Stomach smooth muscle (tissue), 2 donors: ENCODE measurements around the gene FBXO47.

Experiments
- H3K27ac ChIP-seq: one replicate; pipeline ENCODE4 v1.7.0; 2013; ENCODE audit warnings: mild to moderate bottlenecking, low read length, inconsistent platforms
- H3K27me3 ChIP-seq, 2 donors: one replicate each; pipeline ENCODE4 v1.7.0; 2013; ENCODE audit warnings: low read length in 2 of 2; ENCODE audit not compliant: insufficient read depth in 2 of 2, control insufficient read depth in 1 of 2
- H3K36me3 ChIP-seq, 2 donors: one replicate each; pipeline ENCODE4 v1.7.0; 2013; ENCODE audit warnings: low read length in 2 of 2; ENCODE audit not compliant: control insufficient read depth in 2 of 2, insufficient read depth in 2 of 2
- H3K4me1 ChIP-seq: one replicate; pipeline ENCODE4 v1.7.0; 2013; ENCODE audit warnings: low read length; ENCODE audit not compliant: control insufficient read depth, insufficient read depth
- H3K4me3 ChIP-seq, 2 donors: one replicate each; pipeline ENCODE4 v1.7.0; 2013; ENCODE audit warnings: low read length in 2 of 2
- H3K9ac ChIP-seq, 2 donors: one replicate each; pipeline ENCODE4 v1.7.0; 2013; ENCODE audit warnings: low read length in 2 of 2, mild to moderate bottlenecking in 1 of 2
- H3K9me3 ChIP-seq, 2 donors: one replicate each; pipeline ENCODE4 v1.7.0; 2013; ENCODE audit warnings: low read length in 2 of 2; ENCODE audit not compliant: control insufficient read depth in 2 of 2
- donor health status: healthy.
- donor health status: Pancreatic carcinoma.

FBXO47 gene

DNA sequence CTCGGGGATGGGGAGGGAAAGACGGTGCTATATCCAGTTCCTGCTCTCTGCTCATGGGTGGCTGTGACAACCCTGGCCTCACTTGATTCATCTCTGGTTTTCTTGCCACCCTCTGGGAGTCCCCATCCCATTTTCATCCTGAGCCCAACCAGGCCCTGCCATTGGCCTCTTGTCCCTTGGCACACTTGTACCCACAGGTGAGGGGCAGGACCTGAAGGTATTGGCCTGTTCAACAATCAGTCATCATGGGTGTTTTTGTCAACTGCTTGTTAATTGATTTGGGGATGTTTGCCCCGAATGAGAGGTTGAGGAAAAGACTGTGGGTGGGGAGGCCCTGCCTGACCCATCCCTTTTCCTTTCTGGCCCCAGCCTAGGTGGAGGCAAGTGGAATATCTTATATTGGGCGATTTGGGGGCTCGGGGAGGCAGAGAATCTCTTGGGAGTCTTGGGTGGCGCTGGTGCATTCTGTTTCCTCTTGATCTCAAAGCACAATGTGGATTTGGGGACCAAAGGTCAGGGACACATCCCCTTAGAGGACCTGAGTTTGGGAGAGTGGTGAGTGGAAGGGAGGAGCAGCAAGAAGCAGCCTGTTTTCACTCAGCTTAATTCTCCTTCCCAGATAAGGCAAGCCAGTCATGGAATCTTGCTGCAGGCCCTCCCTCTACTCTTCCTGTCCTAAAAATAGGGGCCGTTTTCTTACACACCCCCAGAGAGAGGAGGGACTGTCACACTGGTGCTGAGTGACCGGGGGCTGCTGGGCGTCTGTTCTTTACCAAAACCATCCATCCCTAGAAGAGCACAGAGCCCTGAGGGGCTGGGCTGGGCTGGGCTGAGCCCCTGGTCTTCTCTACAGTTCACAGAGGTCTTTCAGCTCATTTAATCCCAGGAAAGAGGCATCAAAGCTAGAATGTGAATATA lies 46.6 kb downstream of the FBXO47 start:
- no peaks in the 10 kb centered on the region for H3K9me3 ChIP-seq
- peaks cover 43% of the 10 kb centered on the region for H3K4me1 ChIP-seq
- no peak overlapping the region for H3K9ac ChIP-seq
- no peaks in the 10 kb centered on the region for H3K27me3 ChIP-seq
- peaks cover 17 to 26% of the 10 kb centered on the region in 2 donors for H3K36me3 ChIP-seq
- H3K27ac ChIP-seq = peak overlapping the region; percentile 64
- H3K4me3 ChIP-seq = no peak overlapping the region

DNA sequence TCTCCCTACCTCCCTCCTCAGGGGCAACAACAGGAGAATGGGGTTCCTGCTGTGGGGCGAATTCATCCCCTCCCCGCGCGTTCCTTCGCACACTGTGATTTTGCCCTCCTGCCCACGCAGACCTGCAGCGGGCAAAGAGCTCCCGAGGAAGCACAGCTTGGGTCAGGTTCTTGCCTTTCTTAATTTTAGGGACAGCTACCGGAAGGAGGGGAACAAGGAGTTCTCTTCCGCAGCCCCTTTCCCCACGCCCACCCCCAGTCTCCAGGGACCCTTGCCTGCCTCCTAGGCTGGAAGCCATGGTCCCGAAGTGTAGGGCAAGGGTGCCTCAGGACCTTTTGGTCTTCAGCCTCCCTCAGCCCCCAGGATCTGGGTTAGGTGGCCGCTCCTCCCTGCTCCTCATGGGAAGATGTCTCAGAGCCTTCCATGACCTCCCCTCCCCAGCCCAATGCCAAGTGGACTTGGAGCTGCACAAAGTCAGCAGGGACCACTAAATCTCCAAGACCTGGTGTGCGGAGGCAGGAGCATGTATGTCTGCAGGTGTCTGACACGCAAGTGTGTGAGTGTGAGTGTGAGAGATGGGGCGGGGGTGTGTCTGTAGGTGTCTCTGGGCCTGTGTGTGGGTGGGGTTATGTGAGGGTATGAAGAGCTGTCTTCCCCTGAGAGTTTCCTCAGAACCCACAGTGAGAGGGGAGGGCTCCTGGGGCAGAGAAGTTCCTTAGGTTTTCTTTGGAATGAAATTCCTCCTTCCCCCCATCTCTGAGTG lies 47.7 kb downstream of the FBXO47 start:
- no peak overlapping the region for H3K9ac ChIP-seq
- H3K4me3 ChIP-seq = no peak overlapping the region
- peaks cover 47% of the 10 kb centered on the region for H3K4me1 ChIP-seq
- H3K36me3 ChIP-seq = peaks cover 28 to 37% of the 10 kb centered on the region in 2 donors
- peak overlapping the region; percentile 64 for H3K27ac ChIP-seq
- no peaks in the 10 kb centered on the region for H3K27me3 ChIP-seq
- H3K9me3 ChIP-seq = no peaks in the 10 kb centered on the region

DNA sequence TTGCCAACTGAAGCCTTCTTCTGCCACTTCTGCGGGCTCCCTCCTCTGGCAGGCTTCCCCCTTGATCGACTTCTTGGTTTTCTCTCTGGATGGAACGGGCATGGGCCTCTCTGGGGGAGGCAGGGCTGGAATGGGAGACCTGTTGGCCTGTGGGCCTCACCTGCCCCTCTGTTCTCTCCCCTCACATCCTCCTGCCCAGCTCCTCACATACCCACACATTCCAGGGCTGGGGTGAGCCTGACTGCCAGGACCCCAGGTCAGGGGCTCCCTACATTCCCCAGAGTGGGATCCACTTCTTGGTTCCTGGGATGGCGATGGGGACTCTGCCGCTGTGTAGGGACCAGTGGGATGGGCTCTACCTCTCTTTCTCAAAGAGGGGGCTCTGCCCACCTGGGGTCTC lies 48.3 kb downstream of the FBXO47 start:
- peak overlapping the region; percentile 64 for H3K27ac ChIP-seq
- H3K9ac ChIP-seq = no peak overlapping the region
- H3K27me3 ChIP-seq = no peaks in the 10 kb centered on the region
- no peak overlapping the region for H3K4me3 ChIP-seq
- peaks cover 49% of the 10 kb centered on the region for H3K4me1 ChIP-seq
- no peaks in the 10 kb centered on the region for H3K9me3 ChIP-seq
- peaks cover 32 to 40% of the 10 kb centered on the region in 2 donors for H3K36me3 ChIP-seq

- Histone ChIP-seq H3K4me3 (no peak overlapping the region), H3K27me3 (no peaks in the 10 kb centered on the region), H3K27ac (no peak overlapping the region), H3K9me3 (no peaks in the 10 kb centered on the region), H3K36me3 (peaks cover 32 to 40% of the 10 kb centered on the region in 2 donors), H3K9ac (no peak overlapping the region), H3K4me1 (peaks cover 49% of the 10 kb centered on the region)
Observed at GRCh38 chr17:38918129-38918913, 48.9 kb downstream of the FBXO47 start.

DNA sequence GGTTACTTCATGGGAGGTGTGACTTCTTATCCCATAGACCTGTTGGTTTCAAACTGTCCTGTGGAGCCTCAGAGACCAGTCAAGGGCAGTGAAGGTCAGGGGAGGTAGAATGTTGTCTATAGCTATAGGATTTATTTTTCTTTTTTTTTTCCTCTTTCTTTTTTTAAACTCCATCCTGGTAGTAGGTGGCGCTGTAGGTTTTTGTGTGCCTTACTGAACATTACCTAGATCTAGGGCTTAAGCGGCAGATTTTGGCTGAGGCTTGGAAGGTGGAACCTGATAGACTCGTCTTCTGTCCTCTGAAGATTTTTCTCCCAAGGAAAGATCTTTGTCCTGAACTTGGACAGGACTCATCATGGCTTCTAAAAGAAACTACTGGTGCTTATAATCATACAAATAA lies 49.9 kb downstream of the FBXO47 start:
- no peak overlapping the region for H3K4me3 ChIP-seq
- no peak overlapping the region for H3K9ac ChIP-seq
- peaks cover 32 to 44% of the 10 kb centered on the region in 2 donors for H3K36me3 ChIP-seq
- no peaks in the 10 kb centered on the region for H3K27me3 ChIP-seq
- H3K27ac ChIP-seq = no peak overlapping the region
- no peaks in the 10 kb centered on the region for H3K9me3 ChIP-seq
- peaks cover 49% of the 10 kb centered on the region for H3K4me1 ChIP-seq

- H3K4me1 ChIP-seq = peaks cover 49% of the 10 kb centered on the region
- no peaks in the 10 kb centered on the region for H3K9me3 ChIP-seq
- no peak overlapping the region for H3K9ac ChIP-seq
- H3K27me3 ChIP-seq = no peaks in the 10 kb centered on the region
- H3K27ac ChIP-seq = no peak overlapping the region
- H3K36me3 ChIP-seq = peaks cover 32 to 44% of the 10 kb centered on the region in 2 donors
- no peak overlapping the region for H3K4me3 ChIP-seq
Observed at GRCh38 chr17:38916771-38917170, 50.4 kb downstream of the FBXO47 start.

- H3K36me3 ChIP-seq = peaks cover 32 to 44% of the 10 kb centered on the region in 2 donors
- H3K9me3 ChIP-seq = no peaks in the 10 kb centered on the region
- peaks cover 43% of the 10 kb centered on the region for H3K4me1 ChIP-seq
- H3K4me3 ChIP-seq = no peak overlapping the region
- no peak overlapping the region for H3K9ac ChIP-seq
- no peaks in the 10 kb centered on the region for H3K27me3 ChIP-seq
- H3K27ac ChIP-seq = no peak overlapping the region
Observed at GRCh38 chr17:38915639-38915995, 51.6 kb downstream of the FBXO47 start.

GRCh38 chr17:38914741-38915638 lies 52.2 kb downstream of the FBXO47 start:
- Histone ChIP-seq H3K4me1 (peaks cover 37% of the 10 kb centered on the region), H3K27ac (peak overlapping the region; percentile 18), H3K36me3 (peaks cover 27 to 46% of the 10 kb centered on the region in 2 donors), H3K9ac (no peak overlapping the region), H3K9me3 (no peaks in the 10 kb centered on the region), H3K27me3 (no peaks in the 10 kb centered on the region), H3K4me3 (no peak overlapping the region)

DNA sequence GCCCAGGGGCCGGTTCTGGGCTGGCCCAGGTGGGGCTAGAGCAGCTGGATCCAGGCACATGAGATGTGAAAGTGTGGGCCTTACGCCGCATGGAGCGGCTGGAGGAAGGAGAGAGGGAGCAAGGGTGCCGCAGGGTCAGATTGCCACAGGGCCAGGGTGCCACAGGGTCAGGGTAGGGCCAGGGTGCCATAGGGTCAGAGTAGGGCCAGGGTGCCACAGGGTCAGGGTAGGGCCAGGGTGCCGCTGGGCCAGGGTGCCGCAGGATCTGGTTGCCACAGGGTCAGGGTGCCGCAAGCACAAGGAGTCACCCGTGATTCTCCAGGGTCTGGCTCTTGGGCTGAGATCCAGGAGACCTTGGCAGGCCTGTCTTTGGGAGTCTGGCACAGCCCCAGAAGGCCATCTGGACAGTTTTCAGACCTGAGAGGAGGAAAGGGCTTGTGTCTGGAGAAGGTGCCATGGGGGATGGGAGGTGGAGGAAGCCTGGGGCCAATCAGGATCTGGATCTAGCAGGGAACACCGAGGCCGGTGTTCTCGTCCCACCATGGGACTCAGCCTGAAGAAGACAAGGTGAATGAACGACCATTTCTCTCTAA lies 54.9 kb downstream of the FBXO47 start:
- H3K9me3 ChIP-seq = no peaks in the 10 kb centered on the region
- H3K27me3 ChIP-seq = no peaks in the 10 kb centered on the region
- H3K4me3 ChIP-seq = peak overlapping the region; percentile 40 to 52
- peaks cover 17 to 30% of the 10 kb centered on the region in 2 donors for H3K36me3 ChIP-seq
- H3K4me1 ChIP-seq = peaks cover 46% of the 10 kb centered on the region
- no peak overlapping the region for H3K9ac ChIP-seq
- peak overlapping the region; percentile 58 for H3K27ac ChIP-seq
